Brain pericyte (primary cell): ENCODE measurements around the gene TRIM38.
"Not testable (repeated sequence)": the region's sequence is repeated elsewhere in the genome, so short reads cannot be mapped to it uniquely, and the experiment has no call there.

Experiments used
- DNase-seq: peaks from one replicate; pipeline ENCODE4 v3.0.0-alpha.2; 2012; ENCODE audit warnings: low read depth, low spot score

Gene TRIM38, protein sequence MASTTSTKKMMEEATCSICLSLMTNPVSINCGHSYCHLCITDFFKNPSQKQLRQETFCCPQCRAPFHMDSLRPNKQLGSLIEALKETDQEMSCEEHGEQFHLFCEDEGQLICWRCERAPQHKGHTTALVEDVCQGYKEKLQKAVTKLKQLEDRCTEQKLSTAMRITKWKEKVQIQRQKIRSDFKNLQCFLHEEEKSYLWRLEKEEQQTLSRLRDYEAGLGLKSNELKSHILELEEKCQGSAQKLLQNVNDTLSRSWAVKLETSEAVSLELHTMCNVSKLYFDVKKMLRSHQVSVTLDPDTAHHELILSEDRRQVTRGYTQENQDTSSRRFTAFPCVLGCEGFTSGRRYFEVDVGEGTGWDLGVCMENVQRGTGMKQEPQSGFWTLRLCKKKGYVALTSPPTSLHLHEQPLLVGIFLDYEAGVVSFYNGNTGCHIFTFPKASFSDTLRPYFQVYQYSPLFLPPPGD

GRCh38 chr6:25962149-25963127, at the start of gene TRIM38:
TRIM38 (plus strand) TSS chr6:25962802; CDS start chr6:25966523, 3,721 bp downstream.
- peak; percentile 41 for DNase-seq

DNA sequence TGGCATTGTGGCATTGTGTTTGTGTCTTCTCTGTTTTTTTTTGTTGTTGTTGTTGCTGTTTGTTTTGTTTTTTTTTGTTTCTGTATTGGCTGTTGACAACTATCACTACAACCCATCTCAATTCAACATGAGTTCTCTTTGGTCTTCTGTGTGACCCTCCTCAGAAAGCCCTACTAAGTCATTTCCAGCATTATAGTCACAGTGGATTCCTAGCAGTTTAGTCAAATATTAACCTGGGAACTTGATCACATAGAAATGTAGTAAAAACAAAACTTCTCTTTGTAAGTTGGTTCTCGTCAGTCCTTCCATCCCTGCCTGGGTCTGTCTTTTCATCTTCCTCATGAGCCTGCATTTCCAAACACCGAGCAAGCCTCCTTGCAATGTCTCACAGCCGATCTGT, 48.9 kb upstream of the TRIM38 start:
- DNase-seq, result no peak

DNA sequence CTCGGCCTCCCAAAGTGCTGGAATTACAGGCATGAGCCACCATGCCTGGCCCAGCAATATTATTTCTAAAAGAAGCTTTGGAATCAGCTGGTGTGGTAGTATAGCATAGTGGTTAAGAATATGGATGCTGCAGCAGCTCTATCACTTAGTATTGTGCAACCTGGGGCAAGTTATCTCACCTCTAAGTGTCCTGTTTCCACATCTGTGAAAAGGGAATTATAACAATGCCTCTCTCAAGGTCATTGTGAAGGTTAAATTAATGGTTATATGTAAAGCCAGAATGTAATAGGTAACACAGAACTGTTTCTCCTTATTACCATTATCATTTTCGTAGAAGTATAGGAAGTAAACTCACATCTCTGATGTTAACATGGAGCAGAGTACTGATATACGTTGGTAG, 46.3 kb upstream of the TRIM38 start:
- DNase-seq, result no peak

- DNase-seq, result no peak
Measured at GRCh38 chr6:25916789-25917490, 45.7 kb upstream of the TRIM38 start.

GRCh38 chr6:25918083-25918683, 44.4 kb upstream of the TRIM38 start:
- DNase-seq, result no peak

DNA sequence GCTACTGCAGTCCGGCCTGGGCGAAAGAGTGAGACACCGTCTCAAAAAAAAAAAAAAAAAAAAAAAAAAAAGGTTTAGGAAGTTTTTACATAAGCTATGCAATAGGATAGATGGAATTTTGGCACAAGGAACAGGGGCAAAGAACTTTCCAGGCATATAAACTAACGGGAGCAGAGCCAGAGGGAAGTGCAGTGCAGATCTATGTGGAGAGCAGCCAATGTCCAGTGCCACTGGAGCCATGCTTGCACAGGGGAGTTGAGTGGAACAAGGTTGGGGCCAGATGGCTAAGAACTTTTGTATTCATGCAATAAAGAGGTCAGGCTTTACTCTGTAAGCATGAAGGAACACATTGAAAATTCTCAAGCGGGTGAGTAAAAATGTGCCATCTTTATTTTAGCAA, 42.9 kb upstream of the TRIM38 start:
- no peak for DNase-seq

- no peak for DNase-seq
Measured at GRCh38 chr6:25921525-25922203, 40.9 kb upstream of the TRIM38 start.

- no peak for DNase-seq
Measured at GRCh38 chr6:25922301-25922700, 40.3 kb upstream of the TRIM38 start.

- no peak for DNase-seq
Measured at GRCh38 chr6:25925876-25926275, 36.7 kb upstream of the TRIM38 start.

GRCh38 chr6:25927178-25927577, 35.4 kb upstream of the TRIM38 start:
- DNase-seq, result no peak

GRCh38 chr6:25927756-25928216, 34.8 kb upstream of the TRIM38 start:
- no peak for DNase-seq

DNA sequence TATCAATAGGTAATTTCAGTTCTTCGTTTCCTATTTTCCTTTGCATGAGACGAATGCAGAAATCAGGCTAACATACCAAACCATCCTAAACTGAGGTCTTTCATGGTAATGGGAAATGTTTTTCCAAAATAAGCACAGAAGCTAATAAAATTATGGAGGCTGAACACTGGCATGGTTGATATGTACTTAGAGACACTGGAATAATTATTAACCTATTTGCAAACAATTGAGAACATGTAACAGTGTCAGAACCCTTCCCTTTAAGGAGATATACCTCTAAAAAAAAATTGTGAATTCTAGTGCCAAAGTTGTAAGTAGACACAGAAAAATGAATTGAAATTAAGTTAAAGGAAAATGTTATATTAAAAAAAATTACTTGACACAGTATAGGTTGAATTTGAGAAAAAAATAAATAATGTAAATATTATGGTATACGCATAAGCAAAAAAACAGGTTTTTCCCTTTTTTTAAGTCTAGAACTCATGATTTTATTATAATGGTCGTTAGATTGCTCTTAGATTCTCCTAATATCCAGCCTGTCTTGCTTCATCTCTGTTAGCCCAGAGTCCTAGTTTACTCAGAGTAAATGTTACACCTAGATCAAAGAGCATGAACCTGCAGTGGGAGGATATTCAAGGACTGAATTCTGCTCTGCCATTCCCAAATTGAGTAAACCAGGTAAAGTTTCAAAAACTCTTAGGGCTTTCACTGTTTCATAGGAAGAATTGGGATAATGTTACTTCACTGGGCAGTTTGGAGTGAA, 33.9 kb upstream of the TRIM38 start:
- no peak for DNase-seq

DNA sequence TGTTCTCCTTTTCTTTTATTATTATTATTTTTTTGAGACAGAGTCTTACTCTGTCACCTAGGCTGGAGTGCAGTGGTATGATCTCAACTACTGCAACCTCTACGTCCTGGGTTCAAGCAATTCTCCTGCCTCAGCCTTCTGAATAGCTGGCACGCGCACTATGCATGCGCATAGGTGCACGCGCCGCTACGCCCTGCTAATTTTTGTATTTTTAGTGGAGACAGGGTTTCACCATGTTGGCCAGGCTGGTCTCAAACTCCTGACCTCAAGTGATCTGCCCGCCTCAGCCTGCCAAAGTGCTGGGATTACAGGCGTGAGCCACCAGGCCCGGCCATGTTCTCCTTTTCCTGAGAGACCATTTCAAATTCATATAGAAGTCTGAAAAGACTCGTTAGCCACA, 32.8 kb upstream of the TRIM38 start:
- not testable (repeated sequence) for DNase-seq

GRCh38 chr6:25930532-25931410, 31.8 kb upstream of the TRIM38 start, which contains the start of gene SLC17A2:
SLC17A2 (minus strand) TSS chr6:25930691; CDS start chr6:25925796, 4,895 bp downstream.
- no peak for DNase-seq

GRCh38 chr6:25931411-25931709, 31.2 kb upstream of the TRIM38 start:
- DNase-seq, result no peak

- DNase-seq, result no peak
Measured at GRCh38 chr6:25934156-25934555, 28.4 kb upstream of the TRIM38 start.

GRCh38 chr6:25934735-25935313, 27.8 kb upstream of the TRIM38 start:
- no peak for DNase-seq

DNA sequence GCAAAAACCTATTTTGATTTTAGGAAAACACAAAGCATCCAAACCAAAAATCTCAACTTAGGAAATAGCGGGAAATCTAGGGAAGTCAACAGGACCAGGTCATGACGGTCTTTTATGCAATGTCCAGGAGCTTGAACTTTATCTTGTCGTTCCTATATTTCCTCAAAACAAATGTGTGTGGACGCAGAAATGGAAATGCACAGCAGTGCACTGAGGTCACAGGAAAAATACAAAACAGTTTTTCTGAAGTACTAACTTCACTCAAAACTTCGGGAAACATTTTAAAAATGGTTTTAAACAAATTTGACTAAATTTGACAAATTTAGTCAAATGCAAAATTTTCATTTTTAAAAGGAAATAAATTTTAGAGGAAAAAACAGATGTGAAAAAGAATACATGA, 26.6 kb upstream of the TRIM38 start:
- no peak for DNase-seq

GRCh38 chr6:25939593-25939992, 23.0 kb upstream of the TRIM38 start:
- DNase-seq, result no peak
